GM19193 (cell line): Measurements from ENCODE around the gene ARIH2.

ENCODE experiments used
- POLR2A ChIP-seq: IDR thresholded peaks from 4 replicates; pipeline ENCODE4 v1.6.1; 2011; ENCODE audit not compliant: insufficient read depth, insufficient read length; ENCODE audit errors: extremely low read depth

The ARIH2 gene

DNA sequence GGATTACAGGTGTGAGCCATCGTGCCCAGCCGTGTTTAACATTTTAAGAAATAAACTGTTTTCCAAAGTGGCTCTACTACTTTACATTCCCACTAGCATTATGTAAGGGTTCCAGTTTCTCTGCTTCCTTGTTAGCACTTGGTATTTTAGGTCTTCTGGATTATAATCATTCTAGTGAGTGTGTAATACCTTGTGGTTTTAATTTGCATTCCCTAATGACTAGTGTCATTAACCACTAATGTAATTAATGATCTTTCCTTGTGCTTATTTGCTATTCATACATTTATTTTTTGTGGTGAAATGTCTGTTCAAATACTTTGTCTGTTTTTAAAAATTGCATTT, 30.7 kb downstream of the ARIH2 start:
- no peak for TF ChIP-seq POLR2A

DNA sequence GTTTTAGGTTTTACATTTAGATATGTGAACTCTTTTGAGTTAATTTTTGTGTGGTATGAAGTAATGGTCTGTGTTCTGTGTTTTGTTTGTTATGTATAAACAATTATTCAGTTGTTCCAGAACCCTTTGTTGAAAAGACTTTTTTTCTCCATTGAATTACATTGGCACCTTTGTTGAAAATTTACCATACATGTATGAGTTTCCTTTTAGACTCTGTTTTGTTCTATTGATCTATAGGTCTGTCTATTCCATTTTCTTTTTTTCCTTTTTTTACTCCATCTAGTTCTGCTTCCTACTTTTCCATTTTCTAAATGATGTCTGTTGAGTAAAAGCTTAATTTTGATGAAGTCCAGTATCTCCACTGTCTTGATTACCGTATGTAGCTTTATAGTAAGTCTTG, 31.4 kb downstream of the ARIH2 start:
- TF ChIP-seq POLR2A: no peak

DNA sequence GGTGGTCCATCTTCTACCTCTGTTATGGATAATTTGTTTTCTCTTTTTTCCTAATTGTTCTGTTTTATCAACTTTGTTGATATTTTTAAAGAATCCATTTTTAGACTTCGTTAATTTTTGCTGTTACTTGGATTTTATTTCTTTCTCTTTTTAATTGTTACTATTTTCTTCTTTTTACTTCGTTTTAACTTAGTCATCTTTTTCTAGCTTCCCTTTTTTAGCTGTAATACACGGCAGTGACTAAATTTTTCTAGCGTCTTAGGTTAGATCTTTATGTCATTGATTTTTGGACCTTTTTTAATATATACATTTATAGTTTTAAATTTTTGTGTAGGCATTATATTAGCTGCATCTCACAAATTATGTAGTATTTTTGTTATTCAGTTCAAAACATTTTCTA, 33.1 kb downstream of the ARIH2 start:
- no peak for TF ChIP-seq POLR2A

DNA sequence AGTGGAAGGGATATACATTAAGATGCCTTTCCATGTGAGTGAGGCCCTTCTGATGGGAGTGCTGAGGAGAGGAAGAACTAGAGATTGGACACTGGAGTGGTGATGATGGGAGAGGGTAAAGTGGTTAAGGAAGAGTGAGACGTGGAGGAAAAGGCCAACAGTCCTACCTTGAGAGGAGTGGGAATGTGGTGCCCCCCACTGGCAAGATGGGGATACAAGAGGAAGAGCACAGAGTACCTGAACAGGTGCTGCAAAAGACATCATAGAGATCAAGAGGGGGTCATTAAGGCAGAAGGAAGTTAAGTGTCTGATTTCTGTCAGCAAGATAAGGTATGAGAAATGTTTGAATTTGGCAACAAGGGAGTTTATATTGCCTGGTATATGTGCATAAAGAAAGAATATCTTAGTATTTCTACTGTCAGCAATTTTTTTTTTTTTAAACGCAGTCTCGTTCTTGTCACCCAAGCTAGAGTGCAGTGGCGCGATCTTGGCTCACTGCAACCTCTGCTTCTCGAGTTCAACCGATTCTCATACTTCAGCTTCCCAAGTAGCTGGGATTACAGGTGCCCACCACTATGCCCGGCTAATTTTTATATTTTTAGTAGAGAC, 34.0 kb downstream of the ARIH2 start:
- TF ChIP-seq POLR2A: no peak

DNA sequence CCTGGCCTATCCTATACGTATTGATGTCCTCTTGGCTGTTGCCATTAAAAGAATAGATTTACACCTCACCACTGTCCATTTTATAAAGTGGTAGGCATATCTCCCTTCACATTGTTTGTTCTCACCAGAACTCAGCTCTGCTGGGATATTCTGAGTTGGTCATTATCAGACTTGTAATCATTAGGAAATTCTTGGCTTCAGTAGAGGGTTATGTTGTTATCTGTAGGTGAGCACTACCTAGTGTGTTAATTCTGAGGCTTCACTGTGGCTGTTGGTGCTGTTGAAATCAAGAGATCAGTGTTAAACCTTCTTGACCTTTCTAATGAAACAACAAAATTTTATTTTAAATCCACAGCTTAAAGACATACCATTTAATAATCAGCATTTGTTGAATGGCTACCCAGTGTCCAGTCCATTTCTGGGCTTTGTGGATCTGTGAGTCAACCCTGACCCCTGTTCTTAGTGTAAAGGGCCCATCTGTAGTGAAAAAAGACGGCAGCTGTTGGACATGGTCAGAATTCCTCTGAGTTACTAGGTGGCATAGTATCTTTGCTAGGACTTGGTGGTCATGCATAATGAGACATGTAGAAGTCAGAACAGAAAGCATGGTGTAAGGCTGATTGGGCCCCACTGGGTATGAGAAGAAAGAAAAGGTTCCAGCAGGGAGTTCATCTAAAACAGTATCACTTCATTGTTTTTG, 38.5 kb downstream of the ARIH2 start:
- no peak for TF ChIP-seq POLR2A

DNA sequence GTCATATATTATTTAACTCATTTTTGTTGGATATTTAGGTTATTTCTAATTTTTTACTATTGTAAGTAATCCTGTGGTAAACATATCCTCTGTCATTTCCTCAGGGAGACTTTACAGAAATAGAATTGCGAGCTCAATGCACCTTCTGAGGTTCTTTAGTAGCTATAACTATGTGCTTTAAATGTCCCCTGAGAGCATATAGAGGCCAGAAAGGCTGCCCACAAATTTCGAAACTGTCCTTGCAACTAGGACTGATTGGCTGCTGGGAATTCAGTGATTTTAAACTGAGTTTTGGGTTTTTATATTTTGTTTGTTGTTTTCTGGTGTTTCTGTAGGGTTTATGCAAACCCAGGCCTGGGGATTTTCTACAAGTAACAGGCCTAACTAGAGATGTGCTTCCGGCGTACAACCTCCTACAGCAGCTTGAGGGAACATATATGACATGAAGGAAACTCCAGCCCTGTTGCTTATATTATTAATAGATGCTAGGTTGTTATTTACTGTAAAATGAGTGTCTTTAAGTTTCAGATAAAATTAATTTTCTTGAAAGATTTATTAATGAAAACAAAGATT, 42.3 kb downstream of the ARIH2 start:
- no peak for TF ChIP-seq POLR2A

DNA sequence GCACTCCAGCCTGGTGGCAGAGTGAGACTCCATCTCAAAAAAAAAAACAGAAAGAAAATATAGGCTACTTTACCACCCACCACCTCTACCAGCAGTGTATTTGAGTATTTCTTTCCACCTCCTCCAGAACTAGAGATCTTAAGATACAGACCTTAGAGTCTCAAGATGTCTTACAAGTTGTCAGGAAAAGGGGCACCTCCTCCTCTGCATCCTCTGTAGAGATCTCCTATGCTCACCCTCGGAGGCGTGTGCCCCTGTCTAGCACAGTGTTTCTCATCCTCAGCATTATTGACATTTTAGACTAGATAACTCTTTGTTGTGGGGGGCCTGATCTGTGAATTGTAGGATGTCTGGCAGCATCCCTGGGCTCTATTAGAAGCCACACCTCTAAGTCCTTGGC, 43.7 kb downstream of the ARIH2 start:
- no peak for TF ChIP-seq POLR2A

DNA sequence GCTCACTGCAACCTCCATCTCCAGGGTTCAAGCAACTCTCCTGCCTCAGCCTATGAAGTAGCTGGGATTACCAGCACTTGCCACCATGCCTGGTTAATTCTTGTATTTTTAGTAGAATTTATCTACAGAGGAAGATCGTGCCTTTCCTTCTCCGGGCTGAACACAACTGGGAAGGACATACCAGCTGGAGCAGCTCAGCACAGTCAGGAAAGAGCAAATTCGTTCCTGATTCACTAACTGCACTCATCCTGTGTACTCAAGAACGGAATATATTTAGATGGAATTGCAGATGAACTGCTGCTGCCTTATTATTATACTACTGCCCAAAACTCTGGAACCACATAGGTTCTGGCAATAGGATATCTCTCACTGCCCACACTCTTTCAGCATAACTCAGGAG, 44.3 kb downstream of the ARIH2 start:
- no peak for TF ChIP-seq POLR2A

DNA sequence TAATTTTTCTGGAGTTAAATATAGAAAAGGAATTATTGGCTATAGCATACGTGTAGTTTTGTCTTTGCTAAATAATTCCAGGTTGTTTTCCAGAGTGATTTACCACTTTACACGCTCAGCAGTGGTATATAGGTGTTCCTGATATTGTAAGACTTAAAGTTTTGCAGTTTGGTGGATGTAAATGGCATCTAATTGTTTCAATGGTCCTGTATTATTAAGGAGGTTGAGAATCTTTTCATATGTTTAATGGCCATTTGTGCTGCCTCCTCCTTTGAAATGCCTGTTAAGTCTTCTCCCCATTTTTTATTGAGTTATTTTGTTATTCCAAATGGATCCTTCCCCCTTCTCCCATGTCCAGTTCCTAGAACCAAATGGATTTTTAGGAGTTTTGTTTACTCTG, 44.9 kb downstream of the ARIH2 start:
- no peak for TF ChIP-seq POLR2A

DNA sequence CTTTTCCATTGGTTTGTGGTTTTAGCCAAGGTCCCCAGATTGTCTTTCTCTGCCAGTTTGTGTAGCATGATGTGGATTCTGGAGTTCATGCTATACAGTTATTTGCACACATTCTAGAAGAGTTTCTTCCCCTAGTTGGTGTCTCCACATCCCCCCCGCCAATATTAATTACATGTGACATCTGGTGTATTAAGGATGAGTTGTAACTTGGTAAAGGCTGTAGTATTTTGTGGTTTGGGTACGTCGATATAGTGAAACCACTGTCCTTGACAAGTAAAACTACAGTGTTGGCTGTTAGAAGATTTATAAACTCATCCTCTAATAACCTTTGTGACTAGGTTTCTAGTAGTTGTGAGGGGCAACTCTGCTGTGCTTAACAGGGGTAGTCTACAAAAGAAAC, 47.7 kb downstream of the ARIH2 start:
- no peak for TF ChIP-seq POLR2A

DNA sequence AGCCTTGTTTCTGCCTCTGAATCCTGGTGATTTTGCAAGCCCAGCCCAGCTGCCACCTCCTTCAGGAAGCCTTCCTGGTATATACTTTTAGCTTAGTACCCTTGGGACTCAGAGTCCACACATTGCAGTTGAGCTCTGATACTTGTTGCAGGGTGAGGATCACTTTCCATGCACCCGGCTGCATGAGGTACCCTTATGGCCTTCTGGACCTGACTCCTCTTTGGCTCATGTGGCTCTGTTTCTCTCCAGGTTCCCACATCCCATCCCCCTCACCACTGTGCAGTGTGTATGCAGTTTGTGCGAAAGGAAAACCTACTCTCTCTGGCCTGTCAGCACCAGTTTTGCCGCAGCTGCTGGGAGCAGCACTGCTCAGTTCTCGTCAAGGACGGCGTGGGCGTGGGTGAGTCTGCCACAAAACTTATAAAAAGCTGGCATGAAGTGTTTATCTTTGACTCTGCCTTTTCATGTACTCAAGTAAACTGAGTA, 48.3 kb downstream of the ARIH2 start:
- no peak for TF ChIP-seq POLR2A

DNA sequence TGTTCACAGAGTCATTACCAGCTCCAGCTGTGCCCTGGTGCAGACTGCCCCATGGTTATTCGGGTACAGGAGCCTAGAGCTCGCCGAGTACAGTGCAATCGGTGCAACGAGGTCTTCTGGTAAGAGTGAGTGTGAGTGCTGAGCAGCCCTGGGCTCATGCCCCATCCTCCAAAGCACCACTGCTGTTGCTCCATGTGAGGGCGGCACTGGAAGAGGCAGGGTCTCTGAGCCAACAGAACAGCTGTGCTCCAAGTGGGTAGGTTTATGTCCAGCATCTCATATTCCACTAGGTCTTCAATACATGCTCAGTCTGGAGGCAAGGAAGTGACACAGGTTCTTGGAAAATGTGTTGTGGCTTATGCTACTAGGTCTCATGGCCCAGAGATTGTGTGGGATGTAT, 51.9 kb downstream of the ARIH2 start:
- no peak for TF ChIP-seq POLR2A

DNA sequence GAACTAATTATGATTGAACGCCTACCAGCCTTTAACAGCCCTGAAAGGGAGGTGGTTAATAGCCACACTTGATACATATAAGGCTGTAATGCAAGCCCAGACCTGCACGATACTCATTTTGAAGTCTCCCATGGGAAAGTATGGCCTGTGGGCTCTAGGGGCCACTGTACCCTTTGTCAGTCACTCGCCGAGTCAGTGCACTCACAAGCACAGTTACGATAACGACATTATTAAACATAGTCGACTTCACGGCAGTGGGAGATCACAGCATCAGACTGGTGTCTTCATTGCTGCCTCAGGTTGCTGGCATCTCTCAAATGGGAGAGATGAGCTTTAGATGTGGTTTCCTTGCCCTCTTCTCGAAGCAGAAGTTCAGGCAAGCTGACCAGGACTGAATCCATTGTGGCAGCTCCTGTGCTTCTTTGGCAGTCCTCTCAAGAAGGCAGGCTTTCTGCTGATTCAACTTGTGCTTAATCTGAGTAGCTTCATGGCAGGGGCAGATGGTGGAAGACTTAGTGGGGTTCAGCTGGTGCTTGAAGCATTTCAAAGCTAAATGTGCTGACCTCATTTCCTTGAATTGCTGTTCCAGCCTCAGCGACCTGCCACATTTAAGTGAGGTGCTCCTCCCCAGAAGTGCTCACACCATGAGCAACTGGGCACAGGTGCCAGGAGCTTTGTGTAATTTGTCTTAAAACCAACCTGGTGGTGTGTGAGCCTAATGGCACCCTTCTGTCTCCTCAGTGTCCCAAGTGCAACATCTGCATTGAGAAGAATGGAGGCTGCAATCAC, 55.6 kb downstream of the ARIH2 start:
- TF ChIP-seq POLR2A: no peak

DNA sequence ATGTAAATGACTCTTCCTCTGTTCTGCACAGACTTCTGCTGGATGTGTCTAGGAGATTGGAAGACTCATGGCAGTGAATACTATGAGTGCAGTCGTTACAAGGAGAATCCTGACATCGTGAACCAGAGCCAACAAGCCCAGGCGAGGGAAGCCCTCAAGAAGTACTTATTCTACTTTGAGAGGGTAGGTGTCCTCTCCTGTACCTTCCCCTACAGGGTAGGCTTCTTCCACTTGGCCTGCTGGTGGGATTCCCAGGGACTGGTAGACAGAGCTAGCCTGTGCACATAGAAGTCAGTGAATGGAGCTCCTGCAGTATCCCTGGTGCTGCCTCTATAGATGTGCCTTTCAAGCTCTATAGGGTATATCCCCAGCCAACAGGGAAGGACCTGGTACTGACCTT, 60.8 kb downstream of the ARIH2 start:
- TF ChIP-seq POLR2A: no peak

DNA sequence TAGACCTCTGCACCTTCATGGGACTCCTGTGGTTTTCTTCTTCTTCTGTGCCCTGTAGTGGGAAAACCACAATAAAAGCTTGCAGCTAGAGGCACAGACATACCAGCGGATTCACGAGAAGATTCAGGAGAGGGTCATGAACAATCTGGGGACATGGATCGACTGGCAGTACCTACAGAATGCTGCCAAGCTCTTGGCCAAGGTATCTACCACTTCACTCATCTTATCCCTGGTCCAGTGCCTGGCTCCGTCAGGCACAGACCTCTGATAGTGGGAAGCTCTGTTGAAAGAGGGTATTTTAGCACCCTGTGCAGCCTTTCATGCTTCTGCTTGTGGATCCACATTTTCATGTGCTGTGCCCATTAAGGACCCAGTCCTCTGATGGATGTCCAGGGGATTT, 61.7 kb downstream of the ARIH2 start:
- no peak for TF ChIP-seq POLR2A
